Suprapubic skin (tissue), 4 donors: ENCODE data around the gene PAFAH1B1.

Experiments used
- EP300 ChIP-seq: sonication (generic); formaldehyde crosslinking; IDR thresholded peaks from one replicate; pipeline ENCODE4 v1.6.1; 2017; ENCODE audit warnings: antibody characterized with exemption
- POLR2A ChIP-seq, 2 donors: fragments of 450-650 bp; IDR thresholded peaks; one replicate each; pipeline ENCODE4 v1.6.1; 2017; ENCODE audit warnings: antibody characterized with exemption in 2 of 2, mild to moderate bottlenecking in 2 of 2, moderate library complexity in 2 of 2
- POLR2AphosphoS5 ChIP-seq, 3 donors: sonication (generic); formaldehyde crosslinking; IDR thresholded peaks; one replicate each; pipeline ENCODE4 v1.6.1; 2017; ENCODE audit warnings: antibody characterized with exemption in 3 of 3
- TF ChIP-seq, protein P1 (sequence below), 2 donors: fragments of 200-600 bp in 1 of 2; fragments of 450-650 bp in 1 of 2; sonication (generic) in 1 of 2; IDR thresholded peaks; one replicate each; pipeline ENCODE4 v1.5.1; 2016 to 2019; ENCODE audit warnings: antibody characterized with exemption in 2 of 2, mild to moderate bottlenecking in 1 of 2, moderate library complexity in 1 of 2

DNA sequence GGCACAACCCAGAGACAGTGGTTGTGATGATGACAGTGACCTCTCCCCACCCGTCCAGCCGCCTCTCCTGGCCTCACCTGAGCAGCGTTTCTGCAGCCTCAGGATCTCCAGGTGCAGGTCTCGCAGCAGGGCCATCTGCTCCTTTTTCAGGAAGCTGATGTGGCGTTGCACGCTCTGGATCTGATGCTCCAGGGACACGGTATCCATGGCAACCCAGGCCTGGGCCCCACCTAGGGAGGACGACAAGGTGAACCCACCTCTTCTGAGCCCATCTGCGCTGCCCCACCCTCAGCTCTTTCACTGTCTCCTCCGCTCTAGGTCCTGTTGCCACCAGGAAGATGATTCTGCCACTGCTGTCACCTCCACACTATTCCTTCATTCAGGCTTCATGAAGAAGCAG is 141.5 kb downstream of the PAFAH1B1 start:
- TF ChIP-seq EP300 (no peak), POLR2A (IDR thresholded peaks at IDR 0.05) (no peak), POLR2AphosphoS5 (IDR thresholded peaks at IDR 0.05) (no peak)
- TF ChIP-seq, protein P1, sequence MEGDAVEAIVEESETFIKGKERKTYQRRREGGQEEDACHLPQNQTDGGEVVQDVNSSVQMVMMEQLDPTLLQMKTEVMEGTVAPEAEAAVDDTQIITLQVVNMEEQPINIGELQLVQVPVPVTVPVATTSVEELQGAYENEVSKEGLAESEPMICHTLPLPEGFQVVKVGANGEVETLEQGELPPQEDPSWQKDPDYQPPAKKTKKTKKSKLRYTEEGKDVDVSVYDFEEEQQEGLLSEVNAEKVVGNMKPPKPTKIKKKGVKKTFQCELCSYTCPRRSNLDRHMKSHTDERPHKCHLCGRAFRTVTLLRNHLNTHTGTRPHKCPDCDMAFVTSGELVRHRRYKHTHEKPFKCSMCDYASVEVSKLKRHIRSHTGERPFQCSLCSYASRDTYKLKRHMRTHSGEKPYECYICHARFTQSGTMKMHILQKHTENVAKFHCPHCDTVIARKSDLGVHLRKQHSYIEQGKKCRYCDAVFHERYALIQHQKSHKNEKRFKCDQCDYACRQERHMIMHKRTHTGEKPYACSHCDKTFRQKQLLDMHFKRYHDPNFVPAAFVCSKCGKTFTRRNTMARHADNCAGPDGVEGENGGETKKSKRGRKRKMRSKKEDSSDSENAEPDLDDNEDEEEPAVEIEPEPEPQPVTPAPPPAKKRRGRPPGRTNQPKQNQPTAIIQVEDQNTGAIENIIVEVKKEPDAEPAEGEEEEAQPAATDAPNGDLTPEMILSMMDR (IDR thresholded peaks at IDR 0.05) = no peak
